GM23248 (cell line): ENCODE measurements around the gene KMT2B. TPM values are rescaled to one million over a fixed set of nuclear protein-coding genes. Genes with fewer than 3 reads are reported as not detected.

Experiments
- DNase-seq: peaks from one replicate; pipeline ENCODE4 v3.0.0-alpha.2; 2015
- H2AFZ ChIP-seq: fragments of 200-600 bp; sonication (generic); 2 replicates; pipeline ENCODE4 v1.6.1; 2016; ENCODE audit warnings: antibody characterized with exemption
- H3F3A ChIP-seq: fragments of 200-600 bp; sonication (generic); 2 replicates; pipeline ENCODE4 v1.6.1; 2016; ENCODE audit warnings: mild to moderate bottlenecking, antibody characterized with exemption, mixed run types; ENCODE audit not compliant: insufficient read depth
- H3K27ac ChIP-seq: fragments of 200-600 bp; sonication (generic); 2 replicates; pipeline ENCODE4 v1.5.1; 2016; ENCODE audit warnings: mild to moderate bottlenecking
- H3K27me3 ChIP-seq: fragments of 200-600 bp; sonication (generic); replicated peaks from 2 replicates; pipeline ENCODE4 v1.6.1; 2016; ENCODE audit warnings: mild to moderate bottlenecking; ENCODE audit not compliant: insufficient read depth
- H3K36me3 ChIP-seq: fragments of 200-600 bp; sonication (generic); 2 replicates; pipeline ENCODE4 v1.6.1; 2016; ENCODE audit warnings: low read depth, mild to moderate bottlenecking
- H3K4me1 ChIP-seq: fragments of 200-600 bp; sonication (generic); 2 replicates; pipeline ENCODE4 v1.6.1; 2016; ENCODE audit warnings: mild to moderate bottlenecking; ENCODE audit not compliant: insufficient read depth
- H3K4me2 ChIP-seq: fragments of 200-600 bp; sonication (generic); one replicate; pipeline ENCODE4 v1.6.1; 2016; ENCODE audit warnings: mild to moderate bottlenecking; ENCODE audit not compliant: unreplicated experiment
- H3K4me3 ChIP-seq: fragments of 200-600 bp; sonication (generic); 2 replicates; pipeline ENCODE4 v1.5.1; 2016; ENCODE audit warnings: mild to moderate bottlenecking
- H3K79me2 ChIP-seq: fragments of 200-600 bp; sonication (generic); 2 replicates; pipeline ENCODE4 v1.6.1; 2016; ENCODE audit warnings: mild to moderate bottlenecking; ENCODE audit not compliant: insufficient read depth
- H3K9ac ChIP-seq: fragments of 200-600 bp; sonication (generic); 2 replicates; pipeline ENCODE4 v1.6.1; 2016; ENCODE audit warnings: mild to moderate bottlenecking
- H3K9me2 ChIP-seq: fragments of 200-600 bp; sonication (generic); 2 replicates; pipeline ENCODE4 v1.6.1; 2016; ENCODE audit warnings: mixed run types, mild to moderate bottlenecking, moderate library complexity; ENCODE audit not compliant: insufficient read depth
- H3K9me3 ChIP-seq: fragments of 200-600 bp; sonication (generic); one replicate; pipeline ENCODE4 v1.6.1; 2017; ENCODE audit warnings: low read depth
- H4K20me1 ChIP-seq: fragments of 200-600 bp; sonication (generic); 2 replicates; pipeline ENCODE4 v1.6.0; 2016; ENCODE audit not compliant: insufficient read depth
- EZH2 ChIP-seq: fragments of 200-600 bp; sonication (generic); IDR thresholded peaks from 2 replicates; pipeline ENCODE4 v1.6.1; 2018; ENCODE audit warnings: antibody characterized with exemption, mild to moderate bottlenecking; ENCODE audit not compliant: insufficient read depth, poor library complexity, severe bottlenecking
- EZH2phosphoT487 ChIP-seq: fragments of 200-600 bp; sonication (generic); IDR thresholded peaks from 2 replicates; pipeline ENCODE4 v1.6.1; 2018; ENCODE audit warnings: antibody characterized with exemption, moderate library complexity, mild to moderate bottlenecking, low read depth; ENCODE audit not compliant: insufficient read depth
- WGBS, 2 experiments: methylation state at CpG; one replicate each; pipeline ENCODE4 v1.1.6; 2015 to 2017; ENCODE audit warnings: low lambda C conversion rate in 2 of 2, low coverage in 1 of 2; ENCODE audit errors: missing lambda C conversion rate in 2 of 2; 5-methylcytosine and 5-hydroxymethylcytosine counted together
- in situ Hi-C: fragments of 300-500 bp; cut with MboI; formaldehyde crosslinking; loops from 2 replicates; pipeline ENCODE4 v1.15.0; 2020
- polyA plus RNA-seq: library from polyadenylated mRNA; unstranded; fragments of >200 nt; fragmentation: Nextera tagmentation; extraction: Ambion mirVana; gene quantifications from 2 replicates; pipeline ENCODE4 v1.2.1, GENCODE V29; 2016
- total RNA-seq: library from RNA; depleted of rRNA; stranded (reverse); fragments of >200 nt; shearing (Covaris generic); gene quantifications from 2 replicates; pipeline ENCODE4 v1.2.3, GENCODE V29; 2014

KMT2B gene
- total and polyA plus RNA-seq, 2 experiments from 2014 or later, result 4.1 to 7.5 TPM

GRCh38 chr19:35696835-35697234 lies 21.0 kb upstream of the KMT2B start:
- Histone ChIP-seq H3K27ac (no peak overlapping the region), H3K9me2 (no peaks in the 10 kb centered on the region), H2AFZ (no peak overlapping the region), H3K9ac (no peak overlapping the region), H3K4me1 (no peaks in the 10 kb centered on the region), H3F3A (no peaks in the 10 kb centered on the region), H3K36me3 (no peaks in the 10 kb centered on the region), H3K4me2 (no peak overlapping the region), H3K79me2 (no peaks in the 10 kb centered on the region), H3K27me3 (no peaks in the 10 kb centered on the region), H3K4me3 (no peak overlapping the region), H4K20me1 (no peaks in the 10 kb centered on the region), H3K9me3 (no peaks in the 10 kb centered on the region)
- WGBS, 2 experiments, result 23 to 32% methylated on average over 4 of the region's 4 CpGs
- DNase-seq, result no peak
- TF ChIP-seq EZH2phosphoT487 (no peak), EZH2 (no peak)
- in situ Hi-C loops, result no loop called here

GRCh38 chr19:35702223-35703012 lies 15.4 kb upstream of the KMT2B start:
- Histone ChIP-seq H3F3A (no peaks in the 10 kb centered on the region), H4K20me1 (no peaks in the 10 kb centered on the region), H2AFZ (peak overlapping the region; percentile 91), H3K36me3 (no peaks in the 10 kb centered on the region), H3K79me2 (no peaks in the 10 kb centered on the region), H3K9me2 (no peaks in the 10 kb centered on the region), H3K4me3 (peak overlapping the region; percentile 81), H3K4me2 (peak overlapping the region; percentile 86), H3K4me1 (no peaks in the 10 kb centered on the region), H3K9me3 (no peaks in the 10 kb centered on the region), H3K27me3 (no peaks in the 10 kb centered on the region), H3K9ac (peak overlapping the region; percentile 43; the same call in 1 of the 2 replicates), H3K27ac (no peak overlapping the region)
- in situ Hi-C loops, result no loop called here
- 1 to 2% methylated on average over 50 of the region's 50 CpGs for WGBS, 2 experiments
- TF ChIP-seq EZH2, result no peak
- no peak for TF ChIP-seq EZH2phosphoT487
- DNase-seq, result peak; percentile 99

GRCh38 chr19:35703343-35703742 lies 14.5 kb upstream of the KMT2B start:
- H3K79me2 ChIP-seq, result no peaks in the 10 kb centered on the region
- H3K36me3 ChIP-seq, result no peaks in the 10 kb centered on the region
- H3K9me3 ChIP-seq, result no peaks in the 10 kb centered on the region
- H4K20me1 ChIP-seq, result no peaks in the 10 kb centered on the region
- TF ChIP-seq EZH2 (no peak), EZH2phosphoT487 (no peak)
- H3K9me2 ChIP-seq, result no peaks in the 10 kb centered on the region
- H3F3A ChIP-seq, result no peaks in the 10 kb centered on the region
- no peaks in the 10 kb centered on the region; the same call in 1 of the 2 replicates for H3K27me3 ChIP-seq
- no peak overlapping the region for H3K27ac ChIP-seq
- 45 to 51% methylated on average over 9 of the region's 9 CpGs for WGBS, 2 experiments
- no peak overlapping the region for H3K4me2 ChIP-seq
- no peak overlapping the region for H2AFZ ChIP-seq
- DNase-seq, result no peak
- H3K4me3 ChIP-seq, result no peak overlapping the region
- H3K4me1 ChIP-seq, result no peaks in the 10 kb centered on the region
- in situ Hi-C loops, result no loop called here
- H3K9ac ChIP-seq, result no peak overlapping the region

GRCh38 chr19:35704218-35704617 lies 13.6 kb upstream of the KMT2B start, which contains the start of gene ZBTB32:
Gene ZBTB32, plus strand, starts transcription at chr19:35704558. Its CDS starts 10,069 bp downstream, at chr19:35714627.
- Histone ChIP-seq H3K9ac (no peak within 1 kb of the TSS), H2AFZ (no peak within 1 kb of the TSS), H3K36me3 (no peaks in the 10 kb centered on the region), H3K27ac (no peak within 1 kb of the TSS), H3K4me3 (no peak within 1 kb of the TSS), H3K4me1 (no peaks in the 10 kb centered on the region), H3K4me2 (no peak within 1 kb of the TSS), H4K20me1 (no peaks in the 10 kb centered on the region), H3F3A (no peaks in the 10 kb centered on the region), H3K9me3 (no peaks in the 10 kb centered on the region), H3K9me2 (no peaks in the 10 kb centered on the region), H3K79me2 (no peaks in the 10 kb centered on the region), H3K27me3 (no peaks in the 10 kb centered on the region; the same call in 1 of the 2 replicates)
- peak; percentile 74 for DNase-seq
- in situ Hi-C loops, result no loop called here
- no peak for TF ChIP-seq EZH2
- no peak for TF ChIP-seq EZH2phosphoT487
- WGBS, 2 experiments, result 17 to 22% methylated on average over 23 to 24 of the region's 24 CpGs
